SK-N-SH (cell line): Measurements from ENCODE around the gene HAUS6. TPM values are rescaled to one million over a fixed set of nuclear protein-coding genes. Genes with fewer than 3 reads are reported as not detected.

Experiments used
- CTCF ChIA-PET: fragments of 300-600, 350-600 bp; formaldehyde crosslinking; extraction: SDS; loops from one replicate; lab custom pipeline; 2021; lab: Yijun Ruan, JAX
- POLR2A ChIA-PET: fragments of 350-600 bp; sonication (Branson Sonifier 250); formaldehyde crosslinking; extraction: SDS; loops from one replicate; lab custom pipeline; 2020; ENCODE audit warnings: antibody characterized with exemption, inconsistent platforms; lab: Yijun Ruan, JAX
- DNase-seq: peaks from one replicate; pipeline ENCODE4 v3.0.0; 2012
- H2AFZ ChIP-seq: fragments of 200-600 bp; sonication (generic); 2 replicates; pipeline ENCODE4 v1.8.1; 2016; ENCODE audit warnings: antibody characterized with exemption, mild to moderate bottlenecking, low read depth
- H3F3A ChIP-seq: fragments of 200-600 bp; sonication (generic); replicated peaks from 2 replicates; pipeline ENCODE3; 2016; ENCODE audit warnings: antibody characterized with exemption, mild to moderate bottlenecking; ENCODE audit not compliant: insufficient read depth
- H3K27ac ChIP-seq, 2 experiments: fragments of 200-500 bp in 1 of 2; fragments of 200-600 bp in 1 of 2; sonication (Bioruptor generic) in 1 of 2; sonication (generic), shearing (Covaris generic) in 1 of 2; 2 replicates each; pipeline versions ENCODE4 v1.5.1 to v1.6.1; 2014 to 2016; ENCODE audit warnings: low read depth in 2 of 2, inconsistent platforms in 1 of 2, low read length in 1 of 2, mild to moderate bottlenecking in 1 of 2, mixed read lengths in 1 of 2
- H3K27me3 ChIP-seq: fragments of 200-600 bp; sonication (generic), shearing (Covaris generic); 2 replicates; pipeline ENCODE4 v1.6.1; 2016; ENCODE audit warnings: mixed run types; ENCODE audit not compliant: insufficient read depth
- H3K36me3 ChIP-seq, 2 experiments: fragments of 200-500 bp in 1 of 2; fragments of 200-600 bp in 1 of 2; sonication (Bioruptor generic) in 1 of 2; sonication (generic) in 1 of 2; replicated peaks in 1 of 2; 2 replicates each; pipeline versions ENCODE3 to v1.5.1; 2014 to 2016; ENCODE audit warnings: low read length in 1 of 2, mild to moderate bottlenecking in 1 of 2; ENCODE audit not compliant: insufficient read depth in 2 of 2, control insufficient read depth in 1 of 2
- H3K4me1 ChIP-seq, 2 experiments: fragments of 200-500 bp in 1 of 2; fragments of 200-600 bp in 1 of 2; sonication (Bioruptor generic) in 1 of 2; sonication (generic), shearing (Covaris generic) in 1 of 2; 2 replicates each; pipeline versions ENCODE4 v1.5.1 to v1.6.1; 2014 to 2016; ENCODE audit warnings: low read depth in 1 of 2, low read length in 1 of 2, mixed run types in 1 of 2; ENCODE audit not compliant: insufficient read depth in 2 of 2, control insufficient read depth in 1 of 2
- H3K4me2 ChIP-seq: fragments of 200-600 bp; sonication (generic), shearing (Covaris generic); 2 replicates; pipeline ENCODE4 v1.6.1; 2017; ENCODE audit warnings: mixed run types
- H3K4me3 ChIP-seq, 2 experiments: fragments of 200-500 bp in 1 of 2; fragments of 200-600 bp in 1 of 2; sonication (Bioruptor generic) in 1 of 2; sonication (generic), shearing (Covaris generic) in 1 of 2; 2 replicates each; pipeline versions ENCODE4 v1.5.1 to v1.8.1; 2014 to 2016; ENCODE audit warnings: low read depth in 2 of 2, inconsistent platforms in 1 of 2, low read length in 1 of 2, mild to moderate bottlenecking in 1 of 2, mixed read lengths in 1 of 2, moderate library complexity in 1 of 2
- H3K79me2 ChIP-seq: fragments of 200-600 bp; sonication (generic); 2 replicates; pipeline ENCODE4 v1.8.1; 2017; ENCODE audit warnings: mild to moderate bottlenecking; ENCODE audit not compliant: insufficient read depth
- H3K9ac ChIP-seq: fragments of 200-600 bp; sonication (generic); 2 replicates; pipeline ENCODE4 v1.6.1; 2017; ENCODE audit warnings: mixed run types
- H3K9me2 ChIP-seq: fragments of 200-600 bp; sonication (generic); 2 replicates; pipeline ENCODE4 v1.6.1; 2017; ENCODE audit warnings: mixed run types
- H3K9me3 ChIP-seq: fragments of 200-600 bp; sonication (generic); 2 replicates; pipeline ENCODE4 v1.6.1; 2017; ENCODE audit warnings: mixed run types, mild to moderate bottlenecking, moderate library complexity
- H4K20me1 ChIP-seq: fragments of 200-600 bp; sonication (generic); 2 replicates; pipeline ENCODE4 v1.6.1; 2017; ENCODE audit warnings: mild to moderate bottlenecking, mixed run types; ENCODE audit not compliant: insufficient read depth
- CHD2 ChIP-seq: fragments of 150-350 bp; IDR thresholded peaks from 2 replicates; pipeline ENCODE4 v1.6.1; 2018; ENCODE audit warnings: low read length; ENCODE audit not compliant: partially characterized antibody
- ELF1 ChIP-seq: IDR thresholded peaks from 2 replicates; pipeline ENCODE4 v1.4.0; 2012
- FOXJ3 ChIP-seq: sonication (generic); formaldehyde crosslinking; IDR thresholded peaks from 2 replicates; pipeline ENCODE4 v1.5.1; 2020; ENCODE audit warnings: mild to moderate bottlenecking, missing genetic modification reagents
- FOXM1 ChIP-seq: IDR thresholded peaks from 2 replicates; pipeline ENCODE4 v1.4.0; 2012; ENCODE audit warnings: low read depth, mild to moderate bottlenecking
- GABPA ChIP-seq: IDR thresholded peaks from 2 replicates; pipeline ENCODE4 v1.4.0; 2012; ENCODE audit warnings: low read depth, mild to moderate bottlenecking
- MEF2A ChIP-seq: IDR thresholded peaks from 2 replicates; pipeline ENCODE4 v1.4.0; 2012; ENCODE audit warnings: low read depth, borderline replicate concordance
- NRF1 ChIP-seq: IDR thresholded peaks from 2 replicates; pipeline ENCODE4 v1.6.1; 2012; ENCODE audit warnings: low read depth, mild to moderate bottlenecking, low read length
- POLR2AphosphoS5 ChIP-seq: IDR thresholded peaks from 2 replicates; pipeline ENCODE4 v1.6.1; 2012; ENCODE audit warnings: low read depth, low read length
- RAD21 ChIP-seq: IDR thresholded peaks from 2 replicates; pipeline ENCODE4 v1.6.1; 2012; ENCODE audit warnings: mild to moderate bottlenecking, low read length
- RFX5 ChIP-seq: IDR thresholded peaks from 2 replicates; pipeline ENCODE4 v1.6.1; 2012; ENCODE audit warnings: mild to moderate bottlenecking, improper control_type of control experiment, low read length
- SIN3A ChIP-seq: IDR thresholded peaks from 2 replicates; pipeline ENCODE4 v1.6.1; 2012; ENCODE audit warnings: low read depth, mild to moderate bottlenecking, low read length, moderate library complexity, borderline replicate concordance
- SMC3 ChIP-seq: IDR thresholded peaks from 2 replicates; pipeline ENCODE4 v1.6.1; 2012; ENCODE audit warnings: low read depth, low read length, improper control_type of control experiment
- TAF1 ChIP-seq: IDR thresholded peaks from 2 replicates; pipeline ENCODE4 v1.6.1; 2012; ENCODE audit warnings: low read depth, mild to moderate bottlenecking, low read length, moderate library complexity, borderline replicate concordance
- TCF12 ChIP-seq: IDR thresholded peaks from 2 replicates; pipeline ENCODE4 v1.4.0; 2012
- TEAD4 ChIP-seq: IDR thresholded peaks from 2 replicates; pipeline ENCODE4 v1.4.0; 2012; ENCODE audit warnings: mild to moderate bottlenecking, borderline replicate concordance; ENCODE audit not compliant: insufficient read depth
- WGBS: methylation state at CpG from one replicate; pipeline ENCODE4 v1.1.6; 2017; ENCODE audit warnings: low lambda C conversion rate; 5-methylcytosine and 5-hydroxymethylcytosine counted together
- polyA plus RNA-seq, 3 experiments: library from polyadenylated mRNA; depleted of rRNA; stranded (reverse); fragments of >200 nt; gene quantifications; 2 replicates each; pipeline ENCODE4 v1.2.3, GENCODE V29; 2012
- TF ChIP-seq, protein P1 (sequence below): fragments of 200-600 bp; sonication (generic); IDR thresholded peaks from 2 replicates; pipeline ENCODE4 v1.6.1; 2017; ENCODE audit warnings: antibody characterized with exemption, mild to moderate bottlenecking, moderate library complexity
- TF ChIP-seq, protein P2 (sequence below): IDR thresholded peaks from 2 replicates; pipeline ENCODE4 v1.4.0; 2012; ENCODE audit warnings: low read depth
- TF ChIP-seq, protein P3 (sequence below): IDR thresholded peaks from 2 replicates; pipeline ENCODE4 v1.4.0; 2012; ENCODE audit warnings: low read depth, borderline replicate concordance
- TF ChIP-seq, protein P4 (sequence below): IDR thresholded peaks from 2 replicates; pipeline ENCODE4 v1.6.1; 2012; ENCODE audit warnings: mild to moderate bottlenecking, low read depth, low read length, moderate library complexity
- TF ChIP-seq, protein P5 (sequence below): IDR thresholded peaks from 2 replicates; pipeline ENCODE4 v1.4.0; 2012; ENCODE audit warnings: low read depth, borderline replicate concordance
- TF ChIP-seq, protein P6 (sequence below): fragments of 150-350 bp; IDR thresholded peaks from 2 replicates; pipeline ENCODE4 v1.6.1; 2016; ENCODE audit warnings: mild to moderate bottlenecking, low read depth, low read length

The HAUS6 gene
- polyA plus RNA-seq, 1 of the 3 experiments (the other 2 are of a cell fraction) = 4.7 TPM

DNA sequence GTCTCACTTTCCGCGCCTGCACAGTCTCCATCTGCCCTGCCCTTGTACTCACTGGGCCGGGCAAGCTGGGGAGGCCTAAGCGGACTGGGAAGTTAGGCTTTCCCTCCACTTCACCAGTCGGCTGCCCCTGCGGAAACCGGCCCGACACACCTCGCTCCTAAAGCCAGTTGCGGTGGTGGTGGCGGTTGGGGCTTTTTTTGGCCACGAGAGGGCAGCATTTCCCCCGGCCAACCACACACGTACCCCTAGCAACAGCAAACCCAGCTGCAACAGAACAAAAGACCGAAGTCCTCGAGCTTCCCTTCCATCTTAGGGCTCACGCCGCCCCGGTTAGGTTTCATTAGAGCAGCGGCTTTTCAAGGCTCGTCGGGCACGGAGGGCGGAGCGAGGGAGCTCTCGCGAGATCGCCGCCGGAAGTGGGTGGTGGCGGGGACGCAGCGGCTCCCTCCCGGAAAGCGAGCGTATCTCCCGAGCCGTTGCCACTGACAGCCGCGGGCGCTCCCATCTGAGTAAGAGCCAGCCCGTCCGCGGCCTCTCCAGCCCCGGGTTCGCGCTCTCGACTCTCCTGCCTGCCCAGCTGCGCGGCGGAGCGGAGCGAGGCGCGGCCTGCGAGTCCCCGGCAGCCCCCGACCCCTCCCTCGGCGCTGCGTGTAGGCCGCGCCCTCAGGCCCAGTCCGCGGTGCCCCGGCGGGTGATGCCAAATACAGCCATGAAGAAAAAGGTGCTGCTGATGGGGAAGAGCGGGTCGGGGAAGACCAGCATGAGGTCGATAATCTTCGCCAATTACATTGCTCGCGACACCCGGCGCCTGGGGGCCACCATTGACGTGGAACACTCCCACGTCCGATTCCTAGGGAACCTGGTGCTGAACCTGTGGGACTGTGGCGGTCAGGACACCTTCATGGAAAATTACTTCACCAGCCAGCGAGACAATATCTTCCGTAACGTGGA, 53.5 kb downstream of the HAUS6 start, which contains the start of gene RRAGA:
TSS of gene RRAGA (plus strand) at position 462 of the 951 bp plus-strand sequence. CDS start at position 695, 233 bp downstream.
- ChIA-PET POLR2A (interaction anchor here (0.7 to 1.4 kb wide), 8 partner anchors 38 to 408 kb away, joined by 3 to 8 read pairs (median 3); partner anchors contain the start of gene RPS6), CTCF (interaction anchor here (0.6 to 5.0 kb wide), 28 partner anchors 10 to 611 kb away, joined by 3 to 44 read pairs (median 3); no protein-coding TSS in a partner anchor)
- Histone ChIP-seq H3K9me3 (no peaks in the 10 kb centered on the region), H3K4me2 (peak within 1 kb of the TSS; percentile 77), H3K9me2 (no peaks in the 10 kb centered on the region), H4K20me1 (peaks cover 25% of the 10 kb centered on the region), H3K36me3 (peaks cover 3 to 16% of the 10 kb centered on the region in 2 experiments), H3K79me2 (peaks cover 41% of the 10 kb centered on the region), H3K27me3 (no peaks in the 10 kb centered on the region), H2AFZ (peak within 1 kb of the TSS; percentile 92), H3K27ac (peak within 1 kb of the TSS; percentile 93 to 95), H3K9ac (peak within 1 kb of the TSS; percentile 92), H3K4me1 (peaks cover 0 to 13% of the 10 kb centered on the region in 2 experiments; a peak in 2 of 4 replicates), H3F3A (peaks cover 30% of the 10 kb centered on the region), H3K4me3 (peak within 1 kb of the TSS; percentile 86 to 87)
- WGBS = under 1% methylated on average over 37 of the region's 82 CpGs
- DNase-seq = peak; percentile 97
- TF ChIP-seq CHD2 (peak; percentile 99), ELF1 (peak; percentile 71), RAD21 (peak; percentile 59), TCF12 (peak; percentile 17; the same call in 1 of the 2 replicates), MEF2A (no peak), RFX5 (peak; percentile 32; the same call in 1 of the 2 replicates), TAF1 (peak; percentile 90), SIN3A (peak; percentile 77), FOXJ3 (CRISPR knock-in tag) (peak; percentile 59; the same call in 1 of the 2 replicates), GABPA (peak; percentile 76), FOXM1 (no peak), POLR2AphosphoS5 (peak; percentile 96), TEAD4 (0 out of 2 replicates have a peak, but pooled peaks have one; percentile 9), SMC3 (peak; percentile 63), NRF1 (no peak)
- TF ChIP-seq, protein P1, sequence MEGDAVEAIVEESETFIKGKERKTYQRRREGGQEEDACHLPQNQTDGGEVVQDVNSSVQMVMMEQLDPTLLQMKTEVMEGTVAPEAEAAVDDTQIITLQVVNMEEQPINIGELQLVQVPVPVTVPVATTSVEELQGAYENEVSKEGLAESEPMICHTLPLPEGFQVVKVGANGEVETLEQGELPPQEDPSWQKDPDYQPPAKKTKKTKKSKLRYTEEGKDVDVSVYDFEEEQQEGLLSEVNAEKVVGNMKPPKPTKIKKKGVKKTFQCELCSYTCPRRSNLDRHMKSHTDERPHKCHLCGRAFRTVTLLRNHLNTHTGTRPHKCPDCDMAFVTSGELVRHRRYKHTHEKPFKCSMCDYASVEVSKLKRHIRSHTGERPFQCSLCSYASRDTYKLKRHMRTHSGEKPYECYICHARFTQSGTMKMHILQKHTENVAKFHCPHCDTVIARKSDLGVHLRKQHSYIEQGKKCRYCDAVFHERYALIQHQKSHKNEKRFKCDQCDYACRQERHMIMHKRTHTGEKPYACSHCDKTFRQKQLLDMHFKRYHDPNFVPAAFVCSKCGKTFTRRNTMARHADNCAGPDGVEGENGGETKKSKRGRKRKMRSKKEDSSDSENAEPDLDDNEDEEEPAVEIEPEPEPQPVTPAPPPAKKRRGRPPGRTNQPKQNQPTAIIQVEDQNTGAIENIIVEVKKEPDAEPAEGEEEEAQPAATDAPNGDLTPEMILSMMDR = peak; percentile 92
- TF ChIP-seq, protein P2, sequence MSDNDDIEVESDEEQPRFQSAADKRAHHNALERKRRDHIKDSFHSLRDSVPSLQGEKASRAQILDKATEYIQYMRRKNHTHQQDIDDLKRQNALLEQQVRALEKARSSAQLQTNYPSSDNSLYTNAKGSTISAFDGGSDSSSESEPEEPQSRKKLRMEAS = peak; percentile 90
- TF ChIP-seq, protein P3, sequence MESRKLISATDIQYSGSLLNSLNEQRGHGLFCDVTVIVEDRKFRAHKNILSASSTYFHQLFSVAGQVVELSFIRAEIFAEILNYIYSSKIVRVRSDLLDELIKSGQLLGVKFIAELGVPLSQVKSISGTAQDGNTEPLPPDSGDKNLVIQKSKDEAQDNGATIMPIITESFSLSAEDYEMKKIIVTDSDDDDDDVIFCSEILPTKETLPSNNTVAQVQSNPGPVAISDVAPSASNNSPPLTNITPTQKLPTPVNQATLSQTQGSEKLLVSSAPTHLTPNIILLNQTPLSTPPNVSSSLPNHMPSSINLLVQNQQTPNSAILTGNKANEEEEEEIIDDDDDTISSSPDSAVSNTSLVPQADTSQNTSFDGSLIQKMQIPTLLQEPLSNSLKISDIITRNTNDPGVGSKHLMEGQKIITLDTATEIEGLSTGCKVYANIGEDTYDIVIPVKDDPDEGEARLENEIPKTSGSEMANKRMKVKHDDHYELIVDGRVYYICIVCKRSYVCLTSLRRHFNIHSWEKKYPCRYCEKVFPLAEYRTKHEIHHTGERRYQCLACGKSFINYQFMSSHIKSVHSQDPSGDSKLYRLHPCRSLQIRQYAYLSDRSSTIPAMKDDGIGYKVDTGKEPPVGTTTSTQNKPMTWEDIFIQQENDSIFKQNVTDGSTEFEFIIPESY = peak; percentile 98
- TF ChIP-seq, protein P4, sequence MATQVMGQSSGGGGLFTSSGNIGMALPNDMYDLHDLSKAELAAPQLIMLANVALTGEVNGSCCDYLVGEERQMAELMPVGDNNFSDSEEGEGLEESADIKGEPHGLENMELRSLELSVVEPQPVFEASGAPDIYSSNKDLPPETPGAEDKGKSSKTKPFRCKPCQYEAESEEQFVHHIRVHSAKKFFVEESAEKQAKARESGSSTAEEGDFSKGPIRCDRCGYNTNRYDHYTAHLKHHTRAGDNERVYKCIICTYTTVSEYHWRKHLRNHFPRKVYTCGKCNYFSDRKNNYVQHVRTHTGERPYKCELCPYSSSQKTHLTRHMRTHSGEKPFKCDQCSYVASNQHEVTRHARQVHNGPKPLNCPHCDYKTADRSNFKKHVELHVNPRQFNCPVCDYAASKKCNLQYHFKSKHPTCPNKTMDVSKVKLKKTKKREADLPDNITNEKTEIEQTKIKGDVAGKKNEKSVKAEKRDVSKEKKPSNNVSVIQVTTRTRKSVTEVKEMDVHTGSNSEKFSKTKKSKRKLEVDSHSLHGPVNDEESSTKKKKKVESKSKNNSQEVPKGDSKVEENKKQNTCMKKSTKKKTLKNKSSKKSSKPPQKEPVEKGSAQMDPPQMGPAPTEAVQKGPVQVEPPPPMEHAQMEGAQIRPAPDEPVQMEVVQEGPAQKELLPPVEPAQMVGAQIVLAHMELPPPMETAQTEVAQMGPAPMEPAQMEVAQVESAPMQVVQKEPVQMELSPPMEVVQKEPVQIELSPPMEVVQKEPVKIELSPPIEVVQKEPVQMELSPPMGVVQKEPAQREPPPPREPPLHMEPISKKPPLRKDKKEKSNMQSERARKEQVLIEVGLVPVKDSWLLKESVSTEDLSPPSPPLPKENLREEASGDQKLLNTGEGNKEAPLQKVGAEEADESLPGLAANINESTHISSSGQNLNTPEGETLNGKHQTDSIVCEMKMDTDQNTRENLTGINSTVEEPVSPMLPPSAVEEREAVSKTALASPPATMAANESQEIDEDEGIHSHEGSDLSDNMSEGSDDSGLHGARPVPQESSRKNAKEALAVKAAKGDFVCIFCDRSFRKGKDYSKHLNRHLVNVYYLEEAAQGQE = 0 out of 2 replicates have a peak, but pooled peaks have one; percentile 25
- TF ChIP-seq, protein P5, sequence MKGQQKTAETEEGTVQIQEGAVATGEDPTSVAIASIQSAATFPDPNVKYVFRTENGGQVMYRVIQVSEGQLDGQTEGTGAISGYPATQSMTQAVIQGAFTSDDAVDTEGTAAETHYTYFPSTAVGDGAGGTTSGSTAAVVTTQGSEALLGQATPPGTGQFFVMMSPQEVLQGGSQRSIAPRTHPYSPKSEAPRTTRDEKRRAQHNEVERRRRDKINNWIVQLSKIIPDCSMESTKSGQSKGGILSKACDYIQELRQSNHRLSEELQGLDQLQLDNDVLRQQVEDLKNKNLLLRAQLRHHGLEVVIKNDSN = peak; percentile 16; the same call in 1 of the 2 replicates
- TF ChIP-seq, protein P6, sequence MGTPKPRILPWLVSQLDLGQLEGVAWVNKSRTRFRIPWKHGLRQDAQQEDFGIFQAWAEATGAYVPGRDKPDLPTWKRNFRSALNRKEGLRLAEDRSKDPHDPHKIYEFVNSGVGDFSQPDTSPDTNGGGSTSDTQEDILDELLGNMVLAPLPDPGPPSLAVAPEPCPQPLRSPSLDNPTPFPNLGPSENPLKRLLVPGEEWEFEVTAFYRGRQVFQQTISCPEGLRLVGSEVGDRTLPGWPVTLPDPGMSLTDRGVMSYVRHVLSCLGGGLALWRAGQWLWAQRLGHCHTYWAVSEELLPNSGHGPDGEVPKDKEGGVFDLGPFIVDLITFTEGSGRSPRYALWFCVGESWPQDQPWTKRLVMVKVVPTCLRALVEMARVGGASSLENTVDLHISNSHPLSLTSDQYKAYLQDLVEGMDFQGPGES = no peak
